CD4-positive, alpha-beta T cell (primary cell): ENCODE results near the gene KCNMB4. TPM values are rescaled to one million over a fixed set of nuclear protein-coding genes. Genes with fewer than 3 reads are reported as not detected.

Experiments
- ATAC-seq: fragments of 200-7000 bp; cut with Tn5 transposase; one replicate; pipeline ENCODE4 v1.10.0; 2022; ENCODE audit warnings: mild to moderate bottlenecking; ENCODE audit not compliant: poor library complexity
- CTCF ChIA-PET: fragments of 350-600 bp; sonication (Branson Sonifier 250); formaldehyde crosslinking; loops from one replicate; lab custom pipeline; 2021; ENCODE audit warnings: antibody characterized with exemption, inconsistent platforms; lab: Charles Lee
- POLR2A ChIA-PET: fragments of 350-600 bp; sonication (Branson Sonifier 250); formaldehyde crosslinking; loops from one replicate; lab custom pipeline; 2021; ENCODE audit warnings: antibody characterized with exemption, inconsistent platforms; lab: Charles Lee
- DNase-seq, 14 experiments: peaks; one replicate each; pipeline ENCODE4 v3.0.0-alpha.2; 2013 to 2020; ENCODE audit warnings: mixed read lengths in 2 of 14
- H3K27ac ChIP-seq, 2 donors: one replicate each; pipeline versions ENCODE4 v1.5.1 to v1.7.0; 2013; ENCODE audit warnings: low read length in 2 of 2, low read depth in 1 of 2, mild to moderate bottlenecking in 1 of 2
- H3K27me3 ChIP-seq, 2 experiments: 1 replicate in 1 of 2; 2 replicates in 1 of 2; pipeline versions ENCODE4 v1.6.1 to v1.7.0; 2013; ENCODE audit warnings: low read length in 2 of 2, control low read depth in 1 of 2, mild to moderate bottlenecking in 1 of 2, moderate library complexity in 1 of 2; ENCODE audit not compliant: insufficient read depth in 2 of 2, control insufficient read depth in 1 of 2
- H3K36me3 ChIP-seq: one replicate; pipeline ENCODE4 v1.6.1; 2013; ENCODE audit warnings: low read length, control low read depth; ENCODE audit not compliant: insufficient read depth
- H3K4me1 ChIP-seq: one replicate; pipeline ENCODE4 v1.6.1; 2013; ENCODE audit warnings: low read length, control low read depth; ENCODE audit not compliant: insufficient read depth
- H3K4me3 ChIP-seq: one replicate; pipeline ENCODE4 v1.5.1; 2013; ENCODE audit warnings: mild to moderate bottlenecking, low read length, moderate library complexity
- H3K9me3 ChIP-seq, 2 experiments: 1 replicate in 1 of 2; 2 replicates in 1 of 2; pipeline versions ENCODE4 v1.6.1 to v1.7.0; 2013; ENCODE audit warnings: low read length in 2 of 2, mild to moderate bottlenecking in 2 of 2, control low read depth in 1 of 2, moderate library complexity in 1 of 2; ENCODE audit not compliant: control insufficient read depth in 1 of 2, insufficient read depth in 1 of 2
- H3K27ac Mint-ChIP-seq: one replicate; pipeline ENCODE4 v1.8.0; 2020; ENCODE audit warnings: mixed read lengths
- H3K27me3 Mint-ChIP-seq: one replicate; pipeline ENCODE4 v1.8.0; 2021; ENCODE audit warnings: mixed read lengths
- H3K36me3 Mint-ChIP-seq: one replicate; pipeline ENCODE4 v1.8.0; 2021; ENCODE audit warnings: low read depth, mixed read lengths
- H3K4me1 Mint-ChIP-seq: one replicate; pipeline ENCODE4 v1.8.0; 2021; ENCODE audit warnings: low read depth, mixed read lengths
- H3K4me3 Mint-ChIP-seq: one replicate; pipeline ENCODE4 v1.8.0; 2020; ENCODE audit warnings: mild to moderate bottlenecking, mixed read lengths
- H3K9me3 Mint-ChIP-seq: one replicate; pipeline ENCODE4 v1.8.0; 2020; ENCODE audit warnings: mixed read lengths
- intact Hi-C, 2 experiments: fragments of 100-400 bp; cut with DNase I in 1 of 2; cut with micrococcal nuclease in 1 of 2; formaldehyde crosslinking; loops; one replicate each; pipeline versions ENCODE4 v1.15.1 to v1.9.0; 2023 to 2025; cut with DNase I, micrococcal nuclease
- total RNA-seq, 174 experiments: library from RNA in 2 of 174; stranded (reverse) in 2 of 174; gene quantifications; one replicate each; pipeline ENCODE4 v1.2.3 and lab custom pipeline; 2021 to 2026
- TF ChIP-seq, protein P1 (sequence below): fragments of 200-600 bp; IDR thresholded peaks from one replicate; pipeline ENCODE4 v1.8.0; 2022; ENCODE audit warnings: antibody characterized with exemption, mild to moderate bottlenecking

KCNMB4 gene
- total RNA-seq, 2 experiments from 2014 or later, result 0.53 to 0.71 TPM

- H3K27ac Mint-ChIP-seq, result no peak overlapping the region
- DNase-seq, result no peak
- intact Hi-C loops, result no loop called here
- H3K4me3 Mint-ChIP-seq, result no peak overlapping the region
- no peak for ATAC-seq
- Histone ChIP-seq H3K9me3 (no peaks in the 10 kb centered on the region), H3K36me3 (peaks cover 17% of the 10 kb centered on the region), H3K27me3 (no peaks in the 10 kb centered on the region), H3K27ac (no peak overlapping the region), H3K4me1 (no peaks in the 10 kb centered on the region), H3K4me3 (no peak overlapping the region)
- H3K9me3 Mint-ChIP-seq, result no peaks in the 10 kb centered on the region
- H3K36me3 Mint-ChIP-seq, result peaks cover 68% of the 10 kb centered on the region
- peaks cover 59% of the 10 kb centered on the region for H3K4me1 Mint-ChIP-seq
- ChIA-PET POLR2A (no interaction called here), CTCF (interaction anchor here (1.0 kb wide), 1 partner anchor 18 kb away, joined by 3 read pairs; no protein-coding TSS in a partner anchor)
- TF ChIP-seq, protein P1, sequence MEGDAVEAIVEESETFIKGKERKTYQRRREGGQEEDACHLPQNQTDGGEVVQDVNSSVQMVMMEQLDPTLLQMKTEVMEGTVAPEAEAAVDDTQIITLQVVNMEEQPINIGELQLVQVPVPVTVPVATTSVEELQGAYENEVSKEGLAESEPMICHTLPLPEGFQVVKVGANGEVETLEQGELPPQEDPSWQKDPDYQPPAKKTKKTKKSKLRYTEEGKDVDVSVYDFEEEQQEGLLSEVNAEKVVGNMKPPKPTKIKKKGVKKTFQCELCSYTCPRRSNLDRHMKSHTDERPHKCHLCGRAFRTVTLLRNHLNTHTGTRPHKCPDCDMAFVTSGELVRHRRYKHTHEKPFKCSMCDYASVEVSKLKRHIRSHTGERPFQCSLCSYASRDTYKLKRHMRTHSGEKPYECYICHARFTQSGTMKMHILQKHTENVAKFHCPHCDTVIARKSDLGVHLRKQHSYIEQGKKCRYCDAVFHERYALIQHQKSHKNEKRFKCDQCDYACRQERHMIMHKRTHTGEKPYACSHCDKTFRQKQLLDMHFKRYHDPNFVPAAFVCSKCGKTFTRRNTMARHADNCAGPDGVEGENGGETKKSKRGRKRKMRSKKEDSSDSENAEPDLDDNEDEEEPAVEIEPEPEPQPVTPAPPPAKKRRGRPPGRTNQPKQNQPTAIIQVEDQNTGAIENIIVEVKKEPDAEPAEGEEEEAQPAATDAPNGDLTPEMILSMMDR, result no peak
- no peaks in the 10 kb centered on the region for H3K27me3 Mint-ChIP-seq
These were observed 35.9 kb upstream of the KCNMB4 start for GRCh38 chr12:70330158-70330557.

DNA sequence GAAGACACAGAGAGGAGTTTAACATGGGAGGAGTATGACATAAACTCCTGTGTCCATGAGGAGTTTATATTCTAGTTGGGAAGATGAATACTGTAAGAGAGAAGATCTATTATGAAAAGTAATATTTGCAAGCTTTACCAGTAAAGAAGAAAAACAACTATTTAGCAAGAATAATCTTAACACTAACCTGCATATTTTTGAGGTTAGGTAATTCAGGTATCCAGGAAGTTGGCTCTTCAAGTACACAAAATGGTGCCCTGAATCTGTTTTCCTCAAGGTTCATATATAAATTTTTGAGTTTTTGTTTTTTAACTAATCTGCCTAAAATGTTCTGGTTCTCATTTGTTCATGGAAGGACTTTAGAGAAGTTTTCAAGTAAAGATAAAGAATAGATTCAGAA is 33.9 kb upstream of the KCNMB4 start:
- Mint-ChIP-seq H3K9me3 (no peaks in the 10 kb centered on the region), H3K4me3 (no peak overlapping the region), H3K4me1 (peaks cover 49% of the 10 kb centered on the region), H3K27me3 (no peaks in the 10 kb centered on the region), H3K36me3 (peaks cover 76% of the 10 kb centered on the region), H3K27ac (peak overlapping the region; percentile 4)
- Histone ChIP-seq H3K4me3 (no peak overlapping the region), H3K36me3 (peaks cover 25% of the 10 kb centered on the region), H3K27me3 (no peaks in the 10 kb centered on the region), H3K9me3 (no peaks in the 10 kb centered on the region), H3K27ac (no peak overlapping the region), H3K4me1 (no peaks in the 10 kb centered on the region)
- TF ChIP-seq, protein P1, result no peak
- intact Hi-C loops, result no loop called here
- ATAC-seq (no peak), DNase-seq (no peak)
- CTCF ChIA-PET, result no interaction called here
- POLR2A ChIA-PET, result no interaction called here

GRCh38 chr12:70334742-70335141 is 31.3 kb upstream of the KCNMB4 start:
- ChIA-PET POLR2A (no interaction called here), CTCF (no interaction called here)
- no peaks in the 10 kb centered on the region for H3K27me3 Mint-ChIP-seq
- ATAC-seq (no peak), DNase-seq (no peak)
- H3K4me3 Mint-ChIP-seq, result no peak overlapping the region
- intact Hi-C loops, result no loop called here
- no peaks in the 10 kb centered on the region for H3K9me3 ChIP-seq
- no peaks in the 10 kb centered on the region for H3K4me1 ChIP-seq
- H3K27ac Mint-ChIP-seq, result no peak overlapping the region
- no peaks in the 10 kb centered on the region for H3K27me3 ChIP-seq
- H3K36me3 Mint-ChIP-seq, result peaks cover 79% of the 10 kb centered on the region
- H3K4me3 ChIP-seq, result no peak overlapping the region
- H3K36me3 ChIP-seq, result peaks cover 45% of the 10 kb centered on the region
- no peaks in the 10 kb centered on the region for H3K9me3 Mint-ChIP-seq
- TF ChIP-seq, protein P1, result no peak
- H3K27ac ChIP-seq, result no peak overlapping the region
- H3K4me1 Mint-ChIP-seq, result peaks cover 28% of the 10 kb centered on the region
